Mesendoderm (in vitro differentiated cells): ENCODE measurements around the gene C11orf91. TPM values are rescaled to one million over a fixed set of nuclear protein-coding genes. Genes with fewer than 3 reads are reported as not detected.

Source experiments
- DNase-seq: peaks from one replicate; pipeline ENCODE4 v3.0.0; 2013
- H2AK5ac ChIP-seq: 2 replicates; pipeline ENCODE4 v1.6.1; 2013; ENCODE audit warnings: low read length, inconsistent platforms
- H2BK120ac ChIP-seq: 2 replicates; pipeline ENCODE4 v1.6.1; 2013; ENCODE audit warnings: low read depth, mild to moderate bottlenecking, low read length, moderate library complexity, mixed read lengths
- H2BK15ac ChIP-seq: replicated peaks from 2 replicates; pipeline ENCODE4 v1.6.1; 2013; ENCODE audit warnings: low read depth, mild to moderate bottlenecking, moderate library complexity
- H2BK5ac ChIP-seq: 2 replicates; pipeline ENCODE4 v1.6.1; 2013; ENCODE audit warnings: low read length, inconsistent platforms
- H3K18ac ChIP-seq: 2 replicates; pipeline ENCODE4 v1.6.1; 2013; ENCODE audit warnings: mild to moderate bottlenecking, low read length, mixed read lengths
- H3K23ac ChIP-seq: one replicate; pipeline ENCODE4 v1.6.1; 2013; ENCODE audit warnings: low read length
- H3K27ac ChIP-seq: 2 replicates; pipeline ENCODE4 v1.5.1; 2013; ENCODE audit warnings: low read depth, mild to moderate bottlenecking, inconsistent platforms, low read length, moderate library complexity
- H3K27me3 ChIP-seq: 2 replicates; pipeline ENCODE4 v1.6.1; 2013; ENCODE audit warnings: low read length, control low read depth, mild to moderate bottlenecking, inconsistent platforms; ENCODE audit not compliant: insufficient read depth, poor library complexity
- H3K36me3 ChIP-seq: 2 replicates; pipeline ENCODE4 v1.6.1; 2013; ENCODE audit warnings: low read length, inconsistent platforms; ENCODE audit not compliant: control insufficient read depth, insufficient read depth
- H3K4ac ChIP-seq: one replicate; pipeline ENCODE4 v1.6.1; 2013; ENCODE audit warnings: low read depth, mild to moderate bottlenecking, low read length, moderate library complexity
- H3K4me1 ChIP-seq: 2 replicates; pipeline ENCODE4 v1.6.1; 2013; ENCODE audit warnings: low read depth, low read length, inconsistent platforms; ENCODE audit not compliant: control insufficient read depth
- H3K4me2 ChIP-seq: 2 replicates; pipeline ENCODE4 v1.6.1; 2013; ENCODE audit warnings: low read length
- H3K4me3 ChIP-seq: 2 replicates; pipeline ENCODE4 v1.5.1; 2013; ENCODE audit warnings: mild to moderate bottlenecking, low read length
- H3K56ac ChIP-seq: one replicate; pipeline ENCODE4 v1.6.1; 2013; ENCODE audit warnings: low read length
- H3K79me1 ChIP-seq: 2 replicates; pipeline ENCODE4 v1.6.1; 2013; ENCODE audit warnings: low read length, inconsistent platforms
- H3K79me2 ChIP-seq: 2 replicates; pipeline ENCODE4 v1.6.1; 2013; ENCODE audit warnings: mild to moderate bottlenecking, low read length; ENCODE audit not compliant: control insufficient read depth, insufficient read depth
- H3K9ac ChIP-seq: 2 replicates; pipeline ENCODE4 v1.6.1; 2013; ENCODE audit warnings: low read length, inconsistent platforms
- H4K5ac ChIP-seq: one replicate; pipeline ENCODE4 v1.6.1; 2013; ENCODE audit warnings: low read length
- H4K8ac ChIP-seq: one replicate; pipeline ENCODE4 v1.6.1; 2013; ENCODE audit warnings: low read depth, mild to moderate bottlenecking, control low read depth, low read length, moderate library complexity
- WGBS: extraction: QIAGEN DNeasy Blood & Tissue Kit; methylation state at CpG from one replicate; pipeline ENCODE4 v1.1.7; 2013; ENCODE audit warnings: low lambda C conversion rate, missing lambda C conversion rate; ENCODE audit not compliant: insufficient coverage; ENCODE audit errors: extremely low coverage; 5-methylcytosine and 5-hydroxymethylcytosine counted together
- polyA plus RNA-seq, 2 experiments: library from polyadenylated mRNA; stranded (reverse); fragments of 200-250 nt; gene quantifications; one replicate each; pipeline ENCODE4 v1.2.3, GENCODE V29; 2013

Gene C11orf91, protein sequence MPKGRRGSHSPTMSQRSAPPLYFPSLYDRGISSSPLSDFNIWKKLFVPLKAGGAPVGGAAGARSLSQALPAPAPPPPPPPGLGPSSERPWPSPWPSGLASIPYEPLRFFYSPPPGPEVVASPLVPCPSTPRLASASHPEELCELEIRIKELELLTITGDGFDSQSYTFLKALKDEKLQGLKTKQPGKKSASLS
- not detected for polyA plus RNA-seq (2013, experiment 1 of 2)
- polyA plus RNA-seq (2013, experiment 2 of 2) = 0.08 TPM

DNA sequence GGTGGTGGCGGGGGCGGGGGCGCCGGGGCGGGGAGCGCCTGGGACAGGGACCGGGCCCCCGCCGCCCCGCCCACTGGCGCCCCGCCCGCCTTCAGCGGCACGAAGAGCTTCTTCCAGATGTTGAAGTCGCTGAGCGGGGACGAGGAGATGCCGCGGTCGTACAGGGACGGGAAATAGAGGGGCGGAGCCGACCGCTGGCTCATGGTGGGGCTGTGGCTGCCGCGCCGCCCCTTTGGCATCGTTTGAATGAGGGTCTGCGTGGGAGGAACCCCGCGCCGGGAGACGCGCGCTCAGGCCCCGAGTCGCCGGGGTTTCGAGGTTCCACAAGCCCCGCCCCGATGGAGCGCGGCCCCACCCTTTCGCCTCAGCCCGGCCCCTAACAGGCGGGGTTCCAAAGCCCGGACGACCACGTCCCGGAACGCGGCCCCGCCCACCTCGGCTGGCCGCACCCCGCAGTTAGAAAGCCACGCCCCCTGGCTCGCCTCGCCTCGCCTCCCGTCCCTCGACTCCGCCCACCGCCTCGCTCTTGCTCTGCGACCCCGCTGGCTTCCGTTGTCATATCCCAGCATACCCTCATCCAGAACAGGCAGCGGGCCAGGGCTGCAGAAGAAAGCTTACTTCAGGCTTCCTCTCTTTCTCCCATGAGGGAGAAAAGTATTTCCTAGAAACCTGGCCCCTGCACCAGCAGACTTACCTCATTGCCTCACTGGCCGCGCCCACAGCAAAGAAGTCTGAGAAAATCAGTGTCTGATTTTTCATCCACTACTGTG, at the start of gene C11orf91:
Gene C11orf91 (minus strand): TSS at position 325 of the 770 bp plus-strand sequence. CDS start 86 bp downstream, at position 239.
- H3K79me1 ChIP-seq = no peaks in the 10 kb centered on the region
- H4K8ac ChIP-seq = no peak within 1 kb of the TSS
- H3K56ac ChIP-seq = peak within 1 kb of the TSS; percentile 82
- peak within 1 kb of the TSS; percentile 77 for H3K4me2 ChIP-seq
- no peak within 1 kb of the TSS for H2BK15ac ChIP-seq
- H3K4me1 ChIP-seq = peaks cover 1% of the 10 kb centered on the region
- peak within 1 kb of the TSS; percentile 65 for H3K4me3 ChIP-seq
- no peak within 1 kb of the TSS for H2AK5ac ChIP-seq
- H3K9ac ChIP-seq = peak within 1 kb of the TSS; percentile 71
- H3K4ac ChIP-seq = no peak within 1 kb of the TSS
- H3K23ac ChIP-seq = no peak within 1 kb of the TSS
- peak; percentile 95 for DNase-seq
- H3K79me2 ChIP-seq = no peaks in the 10 kb centered on the region
- no peak within 1 kb of the TSS for H3K27ac ChIP-seq
- H4K5ac ChIP-seq = peak within 1 kb of the TSS; percentile 35
- H2BK120ac ChIP-seq = no peak within 1 kb of the TSS
- no peaks in the 10 kb centered on the region for H3K27me3 ChIP-seq
- no CpG with 5 or more reads among the region's 72 CpGs for WGBS
- no peak within 1 kb of the TSS for H2BK5ac ChIP-seq
- peak within 1 kb of the TSS; percentile 56 for H3K18ac ChIP-seq
- H3K36me3 ChIP-seq = no peaks in the 10 kb centered on the region

DNA sequence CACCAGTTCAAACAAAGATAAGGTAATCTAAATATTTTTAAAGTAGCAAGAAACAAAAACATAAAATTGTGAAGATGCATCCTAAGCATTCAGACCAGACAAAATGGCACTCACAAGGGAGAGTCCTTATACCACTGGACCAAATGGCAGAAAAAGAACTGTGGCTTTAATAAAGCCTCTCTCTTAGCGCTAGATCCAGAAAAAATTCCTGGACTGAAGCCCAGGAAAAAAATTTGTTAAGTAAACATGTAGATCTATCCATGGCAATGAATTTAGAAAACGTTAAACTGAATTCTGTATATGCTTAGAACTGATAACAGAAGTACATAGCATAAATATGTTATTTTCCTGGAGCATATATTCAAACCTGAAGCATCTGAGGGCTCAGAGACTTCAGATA, 47.4 kb upstream of the C11orf91 start:
- Histone ChIP-seq H3K18ac (no peak overlapping the region), H3K27ac (no peak overlapping the region), H3K4me3 (no peak overlapping the region), H2BK15ac (no peak overlapping the region), H3K79me1 (no peaks in the 10 kb centered on the region), H3K9ac (no peak overlapping the region), H2BK5ac (no peak overlapping the region), H3K56ac (no peak overlapping the region), H2AK5ac (no peak overlapping the region), H3K4me2 (no peak overlapping the region), H3K4ac (no peak overlapping the region), H3K27me3 (no peaks in the 10 kb centered on the region), H4K8ac (no peak overlapping the region), H4K5ac (no peak overlapping the region), H3K36me3 (no peaks in the 10 kb centered on the region), H3K23ac (no peak overlapping the region), H2BK120ac (no peak overlapping the region), H3K79me2 (no peaks in the 10 kb centered on the region), H3K4me1 (no peaks in the 10 kb centered on the region)
- no peak for DNase-seq
- WGBS = no CpG with 5 or more reads among the region's 2 CpGs

DNA sequence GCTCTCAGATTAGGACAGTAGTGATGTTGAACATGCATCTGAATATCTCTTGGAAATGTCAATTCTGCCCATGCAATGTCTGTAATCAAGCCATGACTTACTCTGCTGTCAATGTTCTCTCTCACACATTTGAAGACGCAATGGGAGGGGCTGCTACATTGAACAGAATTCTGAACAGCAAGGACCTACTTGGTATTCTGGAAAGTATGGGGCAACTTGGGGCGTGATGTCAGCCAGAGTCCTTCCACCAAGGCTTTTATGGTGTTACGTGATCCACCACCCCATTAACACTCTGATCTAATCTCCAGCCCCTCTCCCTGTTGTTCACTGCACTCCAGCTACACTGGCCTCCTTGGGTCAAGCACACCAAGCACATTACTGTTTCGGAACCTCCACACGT, 42.7 kb upstream of the C11orf91 start:
- no peak overlapping the region for H3K4me3 ChIP-seq
- no peak overlapping the region for H4K8ac ChIP-seq
- H2BK15ac ChIP-seq = no peak overlapping the region
- no peaks in the 10 kb centered on the region for H3K79me2 ChIP-seq
- no peak overlapping the region for H3K9ac ChIP-seq
- no peak overlapping the region for H4K5ac ChIP-seq
- no peak overlapping the region for H3K56ac ChIP-seq
- no peak overlapping the region for H2BK5ac ChIP-seq
- no peak overlapping the region for H3K23ac ChIP-seq
- no peaks in the 10 kb centered on the region for H3K4me1 ChIP-seq
- H2AK5ac ChIP-seq = no peak overlapping the region
- no peak overlapping the region for H3K4me2 ChIP-seq
- no peaks in the 10 kb centered on the region for H3K36me3 ChIP-seq
- H3K79me1 ChIP-seq = no peaks in the 10 kb centered on the region
- no peaks in the 10 kb centered on the region for H3K27me3 ChIP-seq
- H3K18ac ChIP-seq = no peak overlapping the region
- H3K27ac ChIP-seq = no peak overlapping the region
- peak; percentile 25 for DNase-seq
- no peak overlapping the region for H2BK120ac ChIP-seq
- WGBS = no CpG with 5 or more reads among the region's 5 CpGs
- no peak overlapping the region for H3K4ac ChIP-seq

DNA sequence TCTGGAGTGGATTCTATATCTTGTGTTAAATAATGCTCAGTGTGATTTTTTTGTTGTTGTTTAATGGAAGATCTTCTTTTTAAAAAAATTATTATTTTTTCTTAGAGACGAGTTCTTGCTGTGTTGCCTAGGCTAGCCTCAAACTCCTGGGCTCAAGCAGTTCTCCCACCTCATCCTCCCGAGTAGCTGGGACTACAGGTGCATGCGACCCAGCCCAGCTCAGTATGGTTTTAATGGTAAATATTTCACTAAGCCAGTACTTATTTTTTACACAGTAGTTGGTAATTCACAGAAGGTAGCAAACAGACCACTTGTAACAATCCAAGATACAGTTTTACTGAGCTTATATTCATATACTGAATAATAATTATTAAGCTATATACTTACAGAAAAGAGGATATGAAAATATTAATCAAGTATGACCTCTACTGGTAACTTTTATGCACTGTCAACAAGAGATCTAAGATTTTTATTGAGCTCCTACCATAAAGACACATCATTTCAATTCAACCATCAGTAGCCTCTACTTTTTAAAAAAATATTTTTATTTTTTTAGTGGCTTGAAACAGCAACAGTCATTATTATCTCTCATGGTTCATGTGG, 41.7 kb upstream of the C11orf91 start:
- H3K9ac ChIP-seq = no peak overlapping the region
- no peaks in the 10 kb centered on the region for H3K4me1 ChIP-seq
- no peaks in the 10 kb centered on the region for H3K79me1 ChIP-seq
- no peaks in the 10 kb centered on the region for H3K36me3 ChIP-seq
- no peak overlapping the region for H3K4ac ChIP-seq
- no peak for DNase-seq
- H3K23ac ChIP-seq = no peak overlapping the region
- WGBS = no CpG with 5 or more reads among the region's 3 CpGs
- no peak overlapping the region for H2BK120ac ChIP-seq
- no peak overlapping the region for H3K18ac ChIP-seq
- H3K4me3 ChIP-seq = no peak overlapping the region
- H2BK15ac ChIP-seq = no peak overlapping the region
- no peak overlapping the region for H3K56ac ChIP-seq
- no peak overlapping the region for H3K4me2 ChIP-seq
- no peak overlapping the region for H4K8ac ChIP-seq
- no peaks in the 10 kb centered on the region for H3K79me2 ChIP-seq
- no peaks in the 10 kb centered on the region for H3K27me3 ChIP-seq
- no peak overlapping the region for H4K5ac ChIP-seq
- no peak overlapping the region for H2BK5ac ChIP-seq
- H3K27ac ChIP-seq = no peak overlapping the region
- H2AK5ac ChIP-seq = no peak overlapping the region

DNA sequence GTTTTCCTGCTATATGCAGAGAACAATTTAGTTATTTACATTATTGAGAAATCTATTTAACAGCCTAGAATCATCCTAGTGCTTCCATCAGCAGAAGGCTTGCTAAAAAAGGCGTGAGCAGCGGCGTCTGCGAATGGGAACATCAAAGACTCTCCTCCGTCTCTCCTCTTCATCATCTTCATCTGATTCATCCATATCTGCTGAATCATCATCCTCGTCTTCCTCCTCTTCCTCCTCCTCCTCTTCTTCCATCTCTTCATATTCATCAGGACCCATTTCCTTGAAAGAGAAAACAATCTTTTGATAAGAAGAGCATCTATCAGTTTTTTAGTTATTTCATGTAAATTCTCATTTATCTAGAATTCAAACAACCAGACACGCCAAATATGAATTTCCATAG, 41.2 kb upstream of the C11orf91 start:
- Histone ChIP-seq H2AK5ac (no peak overlapping the region), H2BK15ac (no peak overlapping the region), H3K9ac (no peak overlapping the region), H2BK5ac (no peak overlapping the region), H3K23ac (no peak overlapping the region), H3K79me2 (no peaks in the 10 kb centered on the region), H3K27ac (no peak overlapping the region), H3K4me1 (peaks cover under 1% of the 10 kb centered on the region), H3K79me1 (no peaks in the 10 kb centered on the region), H4K8ac (no peak overlapping the region), H3K4me2 (no peak overlapping the region), H3K18ac (no peak overlapping the region), H3K27me3 (no peaks in the 10 kb centered on the region), H4K5ac (no peak overlapping the region), H3K4ac (no peak overlapping the region), H3K56ac (no peak overlapping the region), H2BK120ac (no peak overlapping the region), H3K36me3 (no peaks in the 10 kb centered on the region), H3K4me3 (no peak overlapping the region)
- 100% methylated on average over 1 of the region's 7 CpGs for WGBS
- DNase-seq = no peak
